A549 (cell line): Measurements from ENCODE around the gene TGFBI.

Experiments used
- CTCF ChIP-seq: fragments of >200 bp; sonication (Bioruptor Twin); formaldehyde crosslinking; IDR thresholded peaks from 3 replicates; pipeline ENCODE4 v1.5.1; 2016
- E2F6 ChIP-seq: IDR thresholded peaks from 2 replicates; pipeline ENCODE4 v1.6.1; 2012; ENCODE audit warnings: low read depth, borderline replicate concordance
- FOSL2 ChIP-seq, 2 experiments: fragments of 450-650 bp in 1 of 2; fragments of >200 bp in 1 of 2; sonication (Bioruptor Twin) in 1 of 2; formaldehyde crosslinking; IDR thresholded peaks; 2 replicates each; pipeline versions ENCODE4 v1.5.0 to v1.6.1; 2016 to 2020; ENCODE audit warnings: mild to moderate bottlenecking in 1 of 2, moderate library complexity in 1 of 2
- JUN ChIP-seq, 2 experiments: fragments of >200 bp; sonication (Bioruptor Twin); formaldehyde crosslinking; IDR thresholded peaks; 2 replicates in 1 of 2; 3 replicates in 1 of 2; pipeline ENCODE4 v1.6.1; 2016 to 2017
- PBX3 ChIP-seq: IDR thresholded peaks from 2 replicates; pipeline ENCODE4 v1.6.1; 2012
- PHF8 ChIP-seq: fragments of 200-600 bp; sonication (generic); IDR thresholded peaks from 2 replicates; pipeline ENCODE4 v1.6.1; 2016; ENCODE audit warnings: low read depth, mild to moderate bottlenecking, antibody characterized with exemption, moderate library complexity, borderline replicate concordance
- POLR2A ChIP-seq: IDR thresholded peaks from 2 replicates; pipeline ENCODE4 v1.6.1; 2012; ENCODE audit warnings: mild to moderate bottlenecking, low read length
- RCOR1 ChIP-seq: fragments of 150-350 bp; IDR thresholded peaks from 2 replicates; pipeline ENCODE4 v1.6.1; 2014; ENCODE audit warnings: antibody characterized with exemption, low read length, low read depth
- REST ChIP-seq: fragments of 200-600 bp; sonication (generic); IDR thresholded peaks from 2 replicates; pipeline ENCODE4 v1.6.1; 2016; ENCODE audit warnings: antibody characterized with exemption, mild to moderate bottlenecking, moderate library complexity

- TF ChIP-seq POLR2A (no peak), PBX3 (no peak), PHF8 (no peak), CTCF (no peak), JUN (IDR thresholded peaks at IDR 0.05) (no peak), REST (no peak), RCOR1 (no peak), E2F6 (no peak), FOSL2 (IDR thresholded peaks at IDR 0.05) (no peak), FOSL2 (CRISPR knock-in tag; IDR thresholded peaks at IDR 0.05) (no peak)
Measured at GRCh38 chr5:136084698-136085097, 55.9 kb downstream of the TGFBI start.
